A673 (cell line): Measurements from ENCODE around the gene CTSS.

Experiments used
- EZH2 ChIP-seq: fragments of 200-600 bp; sonication (generic); IDR thresholded peaks from 2 replicates; pipeline ENCODE4 v1.6.1; 2017; ENCODE audit warnings: borderline replicate concordance, low read depth, mild to moderate bottlenecking, mixed read lengths, antibody characterized with exemption, low read length; ENCODE audit not compliant: poor library complexity, severe bottlenecking
- TF ChIP-seq, protein P1 (sequence below): fragments of 300-800, 200-600 bp; sonication (generic); conservative IDR thresholded peaks from 2 replicates; pipeline ENCODE4 v1.5.1; 2017; ENCODE audit warnings: low read depth, mild to moderate bottlenecking, antibody characterized with exemption, low read length, moderate library complexity, mixed read lengths

DNA sequence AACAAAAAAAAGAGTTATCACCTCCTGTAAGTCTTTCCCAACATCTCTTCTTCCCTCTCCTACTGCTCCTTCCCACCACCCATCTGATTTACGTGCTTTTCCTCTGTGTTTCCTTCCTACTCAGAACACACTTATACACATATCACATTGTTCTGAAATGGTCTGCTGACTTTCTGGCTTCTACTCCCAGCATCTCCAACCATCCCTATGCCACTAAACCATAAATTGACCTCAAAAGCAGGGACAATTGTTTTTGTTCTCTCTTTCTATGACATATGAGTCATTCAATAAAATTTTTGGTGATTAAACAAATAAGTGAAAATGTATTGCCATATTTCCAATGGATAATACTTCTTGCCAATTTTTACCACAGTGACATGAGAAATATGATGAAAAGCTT, 76.8 kb downstream of the CTSS start:
- TF ChIP-seq, protein P1, sequence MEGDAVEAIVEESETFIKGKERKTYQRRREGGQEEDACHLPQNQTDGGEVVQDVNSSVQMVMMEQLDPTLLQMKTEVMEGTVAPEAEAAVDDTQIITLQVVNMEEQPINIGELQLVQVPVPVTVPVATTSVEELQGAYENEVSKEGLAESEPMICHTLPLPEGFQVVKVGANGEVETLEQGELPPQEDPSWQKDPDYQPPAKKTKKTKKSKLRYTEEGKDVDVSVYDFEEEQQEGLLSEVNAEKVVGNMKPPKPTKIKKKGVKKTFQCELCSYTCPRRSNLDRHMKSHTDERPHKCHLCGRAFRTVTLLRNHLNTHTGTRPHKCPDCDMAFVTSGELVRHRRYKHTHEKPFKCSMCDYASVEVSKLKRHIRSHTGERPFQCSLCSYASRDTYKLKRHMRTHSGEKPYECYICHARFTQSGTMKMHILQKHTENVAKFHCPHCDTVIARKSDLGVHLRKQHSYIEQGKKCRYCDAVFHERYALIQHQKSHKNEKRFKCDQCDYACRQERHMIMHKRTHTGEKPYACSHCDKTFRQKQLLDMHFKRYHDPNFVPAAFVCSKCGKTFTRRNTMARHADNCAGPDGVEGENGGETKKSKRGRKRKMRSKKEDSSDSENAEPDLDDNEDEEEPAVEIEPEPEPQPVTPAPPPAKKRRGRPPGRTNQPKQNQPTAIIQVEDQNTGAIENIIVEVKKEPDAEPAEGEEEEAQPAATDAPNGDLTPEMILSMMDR: no peak
- no peak for TF ChIP-seq EZH2
